Suppressor macrophage (primary cell): ENCODE data around the gene SLC29A4.
"Not testable (repeated sequence)": the region's sequence is repeated elsewhere in the genome, so short reads cannot be mapped to it uniquely, and the experiment has no call there.

Source experiments
- DNase-seq, 4 experiments: peaks; one replicate each; pipeline ENCODE4 v3.0.0-alpha.2; 2020 to 2022
- total RNA-seq, 17 experiments: gene quantifications; one replicate each; lab custom pipeline; 2026; ENCODE audit warnings: mixed read lengths in 6 of 17, inconsistent platforms in 3 of 17; lab: John Stamatoyannopoulos, UW

The SLC29A4 gene, protein sequence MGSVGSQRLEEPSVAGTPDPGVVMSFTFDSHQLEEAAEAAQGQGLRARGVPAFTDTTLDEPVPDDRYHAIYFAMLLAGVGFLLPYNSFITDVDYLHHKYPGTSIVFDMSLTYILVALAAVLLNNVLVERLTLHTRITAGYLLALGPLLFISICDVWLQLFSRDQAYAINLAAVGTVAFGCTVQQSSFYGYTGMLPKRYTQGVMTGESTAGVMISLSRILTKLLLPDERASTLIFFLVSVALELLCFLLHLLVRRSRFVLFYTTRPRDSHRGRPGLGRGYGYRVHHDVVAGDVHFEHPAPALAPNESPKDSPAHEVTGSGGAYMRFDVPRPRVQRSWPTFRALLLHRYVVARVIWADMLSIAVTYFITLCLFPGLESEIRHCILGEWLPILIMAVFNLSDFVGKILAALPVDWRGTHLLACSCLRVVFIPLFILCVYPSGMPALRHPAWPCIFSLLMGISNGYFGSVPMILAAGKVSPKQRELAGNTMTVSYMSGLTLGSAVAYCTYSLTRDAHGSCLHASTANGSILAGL
- total RNA-seq = 0.28 to 5.5 (median 0.57) reads per million in 17 experiments

DNA sequence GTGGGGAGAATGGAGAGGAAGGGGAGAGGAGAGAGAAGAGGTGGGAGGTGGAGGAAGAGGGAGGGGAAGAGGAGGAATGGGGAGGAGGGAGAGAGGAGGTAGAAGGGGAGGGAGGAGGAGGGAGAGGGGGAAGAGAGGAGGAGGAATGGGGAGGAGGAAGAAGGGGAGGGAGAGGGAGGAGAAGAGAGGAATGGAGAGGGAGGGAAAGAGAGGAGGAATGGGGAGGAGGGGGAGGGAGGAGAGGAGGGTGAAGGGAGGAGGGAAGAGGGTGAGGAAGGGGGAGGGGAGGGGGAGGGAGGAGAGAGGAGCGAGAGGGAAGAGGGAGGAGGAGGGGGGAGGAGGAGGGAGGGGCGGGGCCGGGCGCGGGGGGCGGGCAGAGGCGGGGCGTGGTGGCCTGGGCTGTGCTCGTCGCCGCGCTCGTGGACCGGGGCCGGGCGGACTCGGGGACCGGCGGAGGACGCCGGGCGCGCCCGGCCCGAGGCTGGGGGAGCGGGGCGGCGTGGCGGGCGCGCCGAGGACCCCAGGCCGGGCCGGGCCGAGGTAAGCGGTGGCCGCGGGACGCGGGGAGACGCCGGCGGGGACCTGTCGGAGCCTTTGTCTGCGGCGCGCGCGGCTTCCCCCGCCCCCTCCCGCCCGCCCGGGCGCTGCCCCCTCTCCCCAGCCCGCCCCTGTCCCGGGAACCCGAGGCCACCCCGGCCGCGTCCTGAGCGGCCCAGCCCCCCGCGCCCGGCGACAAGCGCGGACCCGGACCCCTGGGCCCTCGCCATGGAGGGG, at the start of gene SLC29A4:
Gene SLC29A4 (plus strand): TSS at position 401 of the 774 bp plus-strand sequence. CDS start 4,874 bp downstream, outside the sequence.
- DNase-seq = peak; percentile 20 to 67 (median 40)

DNA sequence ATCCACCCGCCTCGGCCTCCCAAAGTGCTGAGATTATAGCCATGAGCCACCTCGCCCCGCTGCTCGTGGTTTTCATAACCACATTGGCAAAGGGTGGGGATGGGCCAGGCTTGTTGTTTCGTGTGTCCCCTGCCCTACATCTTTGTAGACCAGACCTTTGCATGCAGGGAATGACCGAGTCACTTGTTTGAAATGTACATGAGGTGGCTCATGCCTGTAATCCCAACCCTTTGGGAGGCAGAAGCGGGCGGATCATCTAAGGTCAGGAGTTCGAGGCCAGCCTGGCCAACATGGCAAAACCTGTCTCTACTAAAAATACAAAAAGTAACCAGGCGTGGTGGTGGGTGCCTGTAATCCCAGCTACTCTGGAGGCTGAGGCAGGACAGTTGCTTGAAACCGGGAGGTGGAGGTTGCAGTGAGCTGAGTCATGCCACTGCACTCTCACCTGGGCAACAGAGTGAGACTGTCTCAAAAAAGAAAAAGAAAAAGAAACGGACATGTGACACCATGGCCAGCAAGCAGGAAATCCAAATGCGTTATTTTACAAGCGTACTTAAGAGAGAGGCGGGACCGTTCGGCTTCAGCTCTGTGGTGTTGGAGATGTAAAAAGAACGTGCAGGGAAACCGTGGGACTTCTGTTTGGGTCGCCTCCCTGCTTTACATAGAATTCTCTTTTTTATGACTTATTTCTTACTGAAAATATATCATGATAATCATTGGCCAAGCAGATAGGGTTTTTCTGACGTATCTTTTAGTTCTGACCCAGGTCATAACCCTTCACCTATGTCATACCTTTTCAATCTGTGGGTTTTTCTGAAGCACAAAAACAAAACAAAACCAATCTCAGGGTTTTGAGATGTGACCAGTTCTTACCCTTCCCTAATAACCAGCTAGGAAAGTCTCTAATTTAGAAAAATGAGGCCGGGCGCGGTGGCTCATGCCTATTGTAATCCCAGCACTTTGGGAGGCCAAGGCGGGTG, 47.6 kb upstream of the SLC29A4 start:
- DNase-seq = peak; percentile 25 to 48 (median 34)

DNA sequence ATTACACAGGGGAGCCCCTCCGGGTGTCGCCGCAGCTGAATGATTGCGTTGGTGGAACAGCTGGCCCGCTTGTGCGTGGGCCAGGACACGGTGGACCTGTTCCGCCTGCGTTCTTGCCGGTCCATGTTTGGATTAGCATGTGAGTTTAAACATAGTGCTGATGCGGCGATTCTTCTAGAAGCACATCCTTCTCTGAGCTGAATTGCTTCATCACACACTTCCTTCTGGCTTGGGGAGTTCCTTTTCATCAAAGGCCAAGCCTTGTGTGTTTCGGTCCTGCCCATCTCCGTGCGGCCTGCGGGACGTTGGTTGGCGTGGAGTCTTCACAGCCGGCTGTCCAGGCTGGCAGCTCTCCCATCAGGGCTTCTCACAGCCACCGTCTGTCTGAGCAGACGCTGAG, 45.5 kb upstream of the SLC29A4 start:
- peak; percentile 92 to 98 (median 96) for DNase-seq

DNA sequence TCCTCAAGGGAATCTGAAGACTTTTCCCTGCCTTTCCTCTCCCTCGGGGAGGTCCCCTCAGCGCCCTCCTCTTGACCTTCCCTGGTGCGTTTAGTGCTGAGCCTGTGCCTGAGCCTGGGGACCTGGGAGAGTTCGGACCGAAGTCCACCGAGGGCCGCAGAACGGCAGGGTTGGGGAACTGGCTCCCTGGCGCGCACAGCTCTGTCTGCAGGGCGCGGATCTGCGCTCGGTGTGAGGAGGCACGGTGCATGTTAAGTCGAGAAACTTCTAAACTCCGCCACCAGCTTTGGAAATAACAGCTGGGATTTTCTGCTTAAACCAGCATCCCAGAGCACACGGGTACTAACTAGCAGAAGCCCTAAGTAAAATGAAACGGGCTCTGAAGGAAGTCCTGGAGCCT, 44.2 kb upstream of the SLC29A4 start:
- DNase-seq = no peak

DNA sequence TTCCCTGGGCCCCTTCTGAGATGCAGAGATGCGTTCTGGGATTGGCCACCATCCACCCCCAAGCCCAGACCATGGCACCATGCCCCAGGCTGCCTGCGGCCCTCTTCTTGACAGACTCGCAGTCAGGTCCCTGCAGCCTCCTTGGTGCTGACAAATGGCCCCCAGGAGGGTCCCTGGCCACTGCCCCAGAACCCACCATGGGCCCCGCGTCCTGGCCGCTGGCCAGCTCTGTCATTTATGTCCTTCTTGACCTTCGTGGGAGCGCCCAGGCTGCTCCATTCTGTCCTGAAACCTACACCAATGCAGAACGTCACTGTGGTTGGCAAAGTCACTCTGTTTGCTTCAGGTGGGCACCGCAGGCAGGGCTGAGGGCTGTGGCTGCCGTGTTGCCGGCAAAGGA, 39.5 kb upstream of the SLC29A4 start:
- DNase-seq = no peak

DNA sequence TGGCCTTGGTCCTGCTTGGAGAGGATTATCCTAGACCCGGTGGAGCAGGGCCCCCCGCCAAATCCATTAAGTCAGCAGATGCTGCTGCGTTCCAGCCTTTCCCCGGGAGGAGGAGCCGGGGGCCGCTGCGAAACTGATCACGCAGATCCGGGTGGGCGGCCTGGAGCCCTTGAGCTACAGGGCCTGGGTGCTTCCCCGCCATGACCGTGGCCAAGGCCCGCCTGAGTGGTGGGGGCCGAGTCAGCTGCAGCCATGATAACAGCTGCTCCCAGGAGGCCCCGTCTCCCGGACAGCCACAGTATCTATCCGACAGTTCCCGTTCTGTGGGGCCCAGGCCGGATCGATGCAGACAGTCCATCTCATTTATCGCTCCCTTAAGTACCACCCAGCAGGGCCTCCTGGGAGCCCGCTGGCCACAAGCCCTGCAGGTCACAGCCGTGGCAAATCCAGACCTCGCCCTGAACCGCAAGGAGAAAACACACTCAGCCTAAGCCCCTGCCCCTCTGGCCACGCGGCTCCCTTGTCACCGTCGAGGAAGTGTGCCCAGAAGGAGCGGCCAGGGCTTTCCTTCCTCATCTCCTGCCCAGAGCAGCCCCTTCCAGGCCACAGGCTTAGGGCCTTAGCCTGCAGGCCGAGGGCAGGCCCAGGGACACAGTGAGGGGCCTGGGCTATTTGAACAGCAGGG, 34.4 kb upstream of the SLC29A4 start:
- peak in 1 of 4 experiments; percentile 40 for DNase-seq

DNA sequence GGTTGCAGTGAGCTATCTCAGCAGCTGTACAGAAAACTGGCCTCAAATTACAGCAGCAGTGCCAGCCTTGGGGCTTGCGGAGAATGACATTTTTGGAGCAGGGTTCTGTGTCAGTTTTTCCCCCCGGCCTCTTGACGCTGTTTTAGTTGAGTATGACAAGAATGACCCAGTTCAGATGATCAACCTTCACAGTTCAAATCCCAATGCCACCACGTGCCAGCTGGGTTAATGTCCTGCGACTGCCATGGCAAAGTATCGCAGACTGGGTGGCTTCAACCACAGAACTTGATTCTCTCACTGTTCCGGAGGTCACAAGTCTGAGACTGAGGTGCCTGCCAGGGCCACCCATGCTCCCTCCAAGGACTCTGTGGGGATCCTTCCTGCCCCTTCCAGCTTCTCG, 32.0 kb upstream of the SLC29A4 start:
- not testable (repeated sequence) for DNase-seq

DNA sequence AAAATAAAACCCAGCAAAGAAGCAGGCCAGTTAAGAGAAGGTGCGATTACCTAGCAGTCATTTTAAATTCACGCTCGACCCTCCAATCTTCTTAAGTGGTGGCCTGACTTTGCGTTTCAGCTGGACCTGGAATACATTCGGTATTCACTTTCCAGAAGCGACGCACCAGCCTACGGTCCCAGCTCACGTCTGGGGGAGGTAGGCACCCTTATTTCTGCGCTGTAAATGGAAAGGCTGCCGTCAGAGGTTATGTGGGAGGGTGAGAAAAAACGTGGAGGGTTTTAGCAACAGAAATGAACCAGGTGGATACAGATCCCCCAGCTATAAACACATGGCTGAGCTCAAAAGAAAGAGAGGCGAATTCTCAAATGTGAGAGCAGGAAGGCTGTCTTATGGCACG, 29.2 kb upstream of the SLC29A4 start:
- not testable (repeated sequence) for DNase-seq

DNA sequence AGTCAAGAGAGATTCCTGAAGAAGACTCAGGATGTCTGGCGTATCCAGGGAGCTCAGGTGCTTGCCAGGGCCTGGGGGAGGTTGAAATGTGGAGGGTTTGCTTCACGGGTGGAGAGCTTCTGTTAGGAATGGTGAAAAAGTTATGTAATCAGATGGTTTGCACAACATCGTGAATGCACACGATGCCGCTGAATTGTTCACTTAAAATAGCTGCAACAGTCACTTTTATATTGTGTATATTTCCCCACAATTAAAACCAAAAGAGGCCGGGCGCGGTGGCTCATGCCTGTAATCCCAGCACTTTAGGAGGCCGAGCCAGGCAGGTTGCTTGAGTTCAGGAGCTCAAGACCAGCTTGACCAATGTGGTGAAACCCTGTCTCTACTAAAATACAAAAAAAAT, 28.4 kb upstream of the SLC29A4 start:
- peak in 2 of 4 experiments; percentile 32 to 34 for DNase-seq

DNA sequence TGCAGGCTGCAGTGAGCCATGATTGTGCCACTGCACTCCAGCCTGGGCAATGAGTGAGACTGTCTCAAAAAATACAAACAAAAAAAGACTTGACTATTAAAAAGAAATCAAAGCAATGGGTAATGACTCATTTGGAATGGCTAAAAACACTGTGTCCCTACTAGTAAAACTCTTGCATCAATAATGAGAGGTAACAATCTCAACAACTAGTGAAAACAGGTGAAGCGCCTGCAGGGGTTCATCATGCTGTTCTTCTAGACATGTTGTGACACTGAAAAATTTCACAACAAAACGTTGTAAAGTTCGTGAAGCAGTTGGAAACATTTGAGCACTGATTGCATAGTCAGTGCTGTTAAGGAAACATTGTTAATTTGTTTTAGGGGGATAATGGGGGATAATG, 26.9 kb upstream of the SLC29A4 start:
- no peak for DNase-seq

DNA sequence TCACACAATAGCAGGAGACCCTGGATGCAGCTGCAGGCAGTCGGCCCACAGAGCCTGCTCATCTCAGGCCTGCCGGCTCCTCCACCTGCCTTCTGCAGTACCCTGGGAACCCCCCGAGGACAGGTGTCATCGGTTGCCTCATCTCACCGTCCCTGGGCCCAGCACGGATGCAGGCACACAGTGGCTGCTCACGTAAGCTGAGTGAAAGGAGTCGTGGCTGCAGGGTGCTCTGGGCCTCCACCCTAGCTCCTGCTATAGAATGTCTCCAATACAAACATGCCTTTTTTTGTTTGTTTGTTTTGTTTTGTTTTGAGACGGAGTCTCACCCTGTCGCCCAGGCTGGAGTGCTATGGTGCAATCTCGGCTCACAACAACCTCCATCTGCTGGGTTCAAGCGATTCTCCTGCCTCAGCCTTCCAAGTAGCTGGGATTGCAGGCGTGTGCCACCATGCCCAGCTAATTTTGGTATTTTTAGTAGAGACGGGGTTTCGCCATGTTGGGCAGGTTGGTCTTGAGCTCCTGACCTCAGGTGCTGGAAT, 22.1 kb upstream of the SLC29A4 start:
- not testable (repeated sequence) for DNase-seq

DNA sequence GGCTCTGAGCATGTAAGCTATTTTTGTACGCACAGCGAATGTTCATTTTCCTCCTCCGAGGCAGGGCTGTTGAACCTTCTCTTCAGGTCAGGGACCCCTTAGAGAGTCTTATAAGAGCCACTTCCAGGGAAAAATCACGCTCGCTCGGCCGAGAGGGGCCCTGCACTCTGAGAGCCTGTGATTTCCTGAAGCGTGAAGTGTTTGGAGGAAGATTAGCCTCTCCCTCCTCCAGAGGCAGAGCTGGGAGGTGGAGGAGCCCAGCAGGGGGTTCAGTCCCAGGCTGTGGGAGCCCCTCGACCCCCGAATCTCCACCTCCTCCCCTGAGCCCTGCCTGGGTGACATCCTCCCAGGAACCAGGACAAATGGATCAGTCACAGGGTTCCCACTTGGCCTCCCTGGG, 19.7 kb upstream of the SLC29A4 start:
- not testable (repeated sequence) for DNase-seq

DNA sequence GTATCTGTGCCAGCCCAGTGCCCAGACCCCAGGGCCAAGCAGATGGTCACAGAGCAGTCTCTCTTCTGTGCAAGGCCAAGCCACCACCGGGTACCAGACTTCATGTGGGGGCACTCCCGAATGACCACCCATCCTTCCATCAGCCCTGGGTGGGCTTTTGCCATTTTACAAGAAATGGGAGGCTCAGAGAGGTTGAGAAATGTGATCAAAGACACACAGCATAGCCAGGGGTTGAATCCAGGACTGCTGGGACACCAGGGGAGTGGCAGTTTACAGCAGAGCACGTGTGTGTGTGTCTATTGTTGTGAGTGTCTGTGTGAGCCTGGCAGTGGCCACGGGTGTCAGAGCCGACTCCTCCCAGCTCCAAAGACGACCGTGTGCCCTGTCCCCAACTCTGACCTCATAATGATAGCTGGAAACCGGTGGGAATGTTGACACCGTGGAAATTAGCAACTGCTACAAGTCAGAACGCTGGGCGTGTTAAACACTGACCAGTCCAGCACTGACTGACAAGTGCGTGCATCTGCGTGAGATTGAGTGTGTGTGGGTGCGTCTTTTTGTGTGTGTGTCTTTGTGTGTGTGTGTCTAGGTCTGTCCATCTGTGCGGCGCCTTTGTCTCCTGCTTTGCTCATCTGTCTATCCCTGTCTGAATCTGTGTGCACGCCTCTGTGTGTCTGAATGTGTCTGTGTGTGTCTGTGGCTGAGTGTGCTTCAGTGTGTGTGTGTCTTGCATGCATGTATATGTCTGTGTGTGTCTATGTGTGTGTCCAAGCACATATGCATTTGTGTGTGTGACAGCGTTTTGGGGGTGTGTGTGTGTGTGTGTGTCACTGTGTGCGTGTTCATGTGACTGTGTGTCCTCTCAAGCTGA, 17.2 kb upstream of the SLC29A4 start:
- DNase-seq = no peak

DNA sequence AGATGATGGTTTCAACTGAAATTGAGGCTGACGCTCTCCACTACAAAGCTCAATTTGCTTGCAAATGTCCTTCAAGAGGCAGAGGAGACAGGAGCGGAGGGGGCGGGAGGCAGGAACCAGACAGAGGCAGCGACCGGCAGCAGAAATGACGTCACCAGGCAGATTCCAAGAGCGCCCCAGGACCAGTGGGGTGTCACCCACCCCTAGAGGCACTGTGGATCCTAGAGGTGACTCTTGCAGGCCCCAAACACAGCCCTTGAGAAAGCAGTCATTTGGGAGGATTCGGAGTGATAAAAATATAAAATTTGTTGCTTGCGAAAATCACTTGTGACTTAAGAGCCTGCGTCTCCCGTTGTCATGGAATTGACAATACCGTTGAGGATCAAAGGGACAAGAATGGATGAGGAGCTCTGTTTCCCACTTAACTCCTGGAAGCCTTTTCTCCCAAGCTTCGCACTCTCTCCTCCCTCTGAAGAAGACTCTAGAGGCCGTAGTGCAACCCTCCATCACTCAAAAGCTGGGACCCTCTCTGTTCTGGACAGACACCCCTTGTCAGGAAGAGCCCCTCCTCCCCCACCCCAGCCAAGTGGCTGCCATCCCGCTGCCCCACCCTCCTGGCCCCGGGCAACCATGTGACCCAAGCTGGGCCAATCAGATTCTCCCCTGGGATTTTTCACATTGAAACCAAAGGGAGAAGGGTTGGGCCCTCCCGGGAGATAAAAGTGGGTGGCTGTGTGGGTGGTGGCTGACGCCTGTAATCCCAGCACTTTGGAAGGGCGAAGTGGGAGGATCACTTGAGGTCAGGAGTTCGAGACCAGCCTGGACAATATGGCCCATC, 16.3 kb upstream of the SLC29A4 start:
- peak in 2 of 4 experiments; percentile 26 to 42 for DNase-seq

DNA sequence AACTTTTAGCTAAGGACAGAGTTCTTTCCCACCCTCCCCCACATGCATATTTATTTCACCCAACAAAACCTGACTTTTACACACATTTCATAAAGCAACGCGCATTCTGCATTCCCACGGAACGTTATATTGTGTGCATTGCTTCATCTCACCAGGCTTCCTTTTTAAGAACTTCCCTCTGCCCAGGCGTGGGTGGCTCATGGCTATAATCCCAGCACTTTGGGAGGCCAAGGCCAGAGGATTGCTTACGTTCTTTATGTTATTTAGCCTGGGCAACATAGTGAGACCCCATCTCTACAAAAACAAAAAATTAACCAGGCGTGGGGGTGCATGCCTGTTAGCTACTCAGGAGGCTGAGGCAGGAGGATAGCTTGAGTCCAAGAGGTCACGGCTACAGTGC, 14.9 kb upstream of the SLC29A4 start:
- peak; percentile 85 to 92 (median 90) for DNase-seq

DNA sequence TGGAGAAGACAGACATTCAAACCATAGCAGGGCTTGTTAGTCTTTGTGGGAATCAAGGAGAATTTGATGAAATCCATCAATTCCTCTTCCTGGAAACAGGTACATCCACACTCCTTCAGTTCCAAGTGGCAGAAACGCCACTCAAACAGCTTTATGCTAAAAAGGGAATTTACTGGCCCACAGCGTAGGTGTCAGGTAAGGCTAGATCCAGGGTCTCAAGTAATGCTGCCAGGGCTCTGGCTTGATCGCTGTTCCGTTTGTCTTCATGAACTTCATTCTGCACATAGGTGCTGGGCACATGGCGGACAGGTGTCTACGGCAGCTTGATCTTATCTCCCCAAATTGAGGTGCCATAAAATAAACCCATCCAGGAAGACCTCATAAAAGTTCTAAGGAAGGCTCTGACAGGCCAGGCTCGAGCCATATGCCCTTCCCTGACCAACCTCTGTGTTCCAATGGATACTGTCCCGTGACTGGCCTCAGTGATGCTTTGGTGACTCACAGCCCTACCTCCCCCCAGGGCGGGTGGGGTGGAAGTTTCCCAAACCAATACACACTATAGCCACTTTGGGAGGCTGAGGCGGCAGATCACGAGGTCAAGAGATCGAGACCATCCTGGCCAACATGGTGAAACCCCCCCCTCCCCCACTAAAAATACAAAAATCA, 12.6 kb upstream of the SLC29A4 start:
- DNase-seq = not testable (repeated sequence)

DNA sequence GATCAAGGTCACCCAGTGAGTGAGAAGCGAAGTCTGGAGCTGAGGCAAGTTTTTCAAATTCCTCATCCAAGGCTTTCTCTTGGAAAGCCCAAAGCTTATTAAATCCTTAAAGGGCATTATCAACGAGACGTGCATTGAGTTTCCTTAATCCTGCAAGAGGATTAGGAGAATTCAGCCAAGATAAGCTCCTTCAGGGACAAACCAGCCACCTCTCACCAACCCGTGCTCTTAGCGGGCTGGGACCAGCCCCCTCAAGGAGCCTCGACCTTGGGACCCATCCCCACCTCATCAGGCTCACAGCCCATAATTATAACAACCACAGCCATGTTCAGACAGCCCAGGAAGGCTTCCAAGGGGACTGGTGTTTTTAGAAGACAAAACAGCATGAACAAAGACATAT, 12.0 kb upstream of the SLC29A4 start:
- DNase-seq = no peak

DNA sequence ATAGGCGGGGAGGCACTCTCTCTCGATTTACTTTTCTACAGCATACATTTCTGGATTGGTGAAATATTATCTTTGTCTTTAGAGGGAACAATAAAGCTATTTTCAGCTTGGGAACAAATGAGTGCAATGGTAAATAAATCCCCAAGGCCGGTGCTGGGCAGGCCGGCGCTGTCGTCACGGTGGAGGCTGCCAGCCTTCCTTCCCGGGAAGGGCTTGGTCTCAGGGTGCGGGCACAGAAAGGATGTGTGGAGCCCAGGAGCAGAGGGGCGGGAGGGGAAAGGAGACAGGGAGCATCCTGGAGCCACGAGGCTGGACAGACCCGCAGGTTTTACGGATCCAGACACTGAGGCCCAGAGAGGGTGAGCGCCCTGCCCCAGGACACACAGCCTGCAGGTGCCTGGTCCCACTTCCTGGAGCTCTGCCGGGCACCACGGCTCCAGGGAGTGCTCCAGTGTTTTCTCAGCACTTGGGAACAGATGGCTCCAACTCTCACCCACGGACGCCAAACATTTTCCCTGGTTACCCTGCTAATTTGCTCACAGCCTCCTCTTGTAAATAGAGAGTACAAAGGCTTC, 8.8 kb upstream of the SLC29A4 start:
- not testable (repeated sequence) for DNase-seq
